SK-N-SH treated with all-trans-retinoic acid at 6 μM for 48 hours (cell line): ENCODE data around the gene USP54.

Experiments used
- ATAC-seq: fragments of 200-7000 bp; cut with Tn5 transposase; 3 replicates; pipeline ENCODE4 v1.9.1; 2020; ENCODE audit warnings: mild to moderate bottlenecking, moderate library complexity
- ARNTL ChIP-seq: fragments of 450-650 bp; formaldehyde crosslinking; IDR thresholded peaks from 2 replicates; pipeline ENCODE4 v1.5.0; 2020; ENCODE audit warnings: low read depth, mild to moderate bottlenecking, moderate library complexity, borderline replicate concordance
- BACH2 ChIP-seq: fragments of 250-450 bp; sonication (Bioruptor Pico); IDR thresholded peaks from 2 replicates; pipeline ENCODE4 v1.9.0; 2021; ENCODE audit warnings: mild to moderate bottlenecking, borderline replicate concordance
- CSDC2 ChIP-seq: fragments of 250-450 bp; sonication (Bioruptor Pico); IDR thresholded peaks from 2 replicates; pipeline ENCODE4 v1.5.0; 2020; ENCODE audit warnings: mild to moderate bottlenecking, moderate library complexity
- ESRRG ChIP-seq: fragments of 250-450 bp; sonication (Bioruptor Pico); IDR thresholded peaks from 2 replicates; pipeline ENCODE4 v1.6.1; 2021; ENCODE audit warnings: mild to moderate bottlenecking
- GLIS3 ChIP-seq: fragments of 250-450 bp; sonication (Bioruptor Pico); IDR thresholded peaks from 2 replicates; pipeline ENCODE4 v1.5.0; 2020; ENCODE audit warnings: mild to moderate bottlenecking, moderate library complexity
- ISL1 ChIP-seq: fragments of 250-450 bp; sonication (Bioruptor Pico); IDR thresholded peaks from 2 replicates; pipeline ENCODE4 v2.1.2; 2022; ENCODE audit warnings: mild to moderate bottlenecking, moderate library complexity
- OSR1 ChIP-seq: fragments of 250-450 bp; sonication (Bioruptor Pico); IDR thresholded peaks from 2 replicates; pipeline ENCODE4 v1.8.0; 2022; ENCODE audit warnings: moderate library complexity, mild to moderate bottlenecking, inconsistent platforms
- PPARA ChIP-seq: fragments of 250-450 bp; sonication (Bioruptor Pico); IDR thresholded peaks from 2 replicates; pipeline ENCODE4 v1.5.0; 2020; ENCODE audit warnings: mild to moderate bottlenecking, borderline replicate concordance
- RARB ChIP-seq: fragments of 250-450 bp; sonication (Bioruptor Pico); IDR thresholded peaks from 2 replicates; pipeline ENCODE4 v1.8.0; 2021; ENCODE audit warnings: mild to moderate bottlenecking, moderate library complexity
- SNAI2 ChIP-seq: fragments of 250-450 bp; sonication (Bioruptor Pico); IDR thresholded peaks from 2 replicates; pipeline ENCODE4 v1.5.0; 2020; ENCODE audit warnings: mild to moderate bottlenecking, moderate library complexity
- TCF4 ChIP-seq: fragments of 250-450 bp; sonication (Bioruptor Pico); IDR thresholded peaks from 2 replicates; pipeline ENCODE4 v1.8.0; 2021; ENCODE audit warnings: mild to moderate bottlenecking, moderate library complexity, borderline replicate concordance
- TOX ChIP-seq: fragments of 250-450 bp; sonication (Bioruptor Pico); IDR thresholded peaks from 2 replicates; pipeline ENCODE4 v1.8.0; 2021; ENCODE audit warnings: mild to moderate bottlenecking, moderate library complexity, borderline replicate concordance
- ZC3H10 ChIP-seq: fragments of 250-450 bp; sonication (Bioruptor Pico); IDR thresholded peaks from 2 replicates; pipeline ENCODE4 v1.5.1; 2021; ENCODE audit warnings: mild to moderate bottlenecking, moderate library complexity
- ZFP3 ChIP-seq: fragments of 250-450 bp; sonication (Bioruptor Pico); IDR thresholded peaks from 2 replicates; pipeline ENCODE4 v1.5.0; 2020; ENCODE audit warnings: mild to moderate bottlenecking, moderate library complexity
- ZFP30 ChIP-seq: fragments of 450-650 bp; formaldehyde crosslinking; IDR thresholded peaks from 2 replicates; pipeline ENCODE4 v1.5.0; 2022; ENCODE audit warnings: mild to moderate bottlenecking, moderate library complexity
- ZNF565 ChIP-seq: fragments of 450-650 bp; formaldehyde crosslinking; conservative IDR thresholded peaks from 2 replicates; pipeline ENCODE4 v1.5.0; 2020; ENCODE audit warnings: low read depth, mild to moderate bottlenecking, moderate library complexity
- ZNF70 ChIP-seq: fragments of 450-650 bp; formaldehyde crosslinking; IDR thresholded peaks from 2 replicates; pipeline ENCODE4 v1.5.0; 2020; ENCODE audit warnings: mild to moderate bottlenecking, moderate library complexity
- ZNF8 ChIP-seq: fragments of 450-650 bp; formaldehyde crosslinking; IDR thresholded peaks from 2 replicates; pipeline ENCODE4 v1.5.0; 2020; ENCODE audit warnings: mild to moderate bottlenecking, moderate library complexity
- TF ChIP-seq, protein P1 (sequence below): fragments of 250-450 bp; sonication (Bioruptor Pico); IDR thresholded peaks from 2 replicates; pipeline ENCODE4 v1.5.0; 2020; ENCODE audit warnings: mild to moderate bottlenecking, moderate library complexity
- TF ChIP-seq, protein P2 (sequence below): fragments of 250-450 bp; sonication (Bioruptor Pico); IDR thresholded peaks from 2 replicates; pipeline ENCODE4 v1.5.1; 2020; ENCODE audit warnings: low read depth, mild to moderate bottlenecking, moderate library complexity
- TF ChIP-seq, protein P3 (sequence below): fragments of 250-450 bp; sonication (Bioruptor Pico); IDR thresholded peaks from 2 replicates; pipeline ENCODE4 v1.5.1; 2021; ENCODE audit warnings: mild to moderate bottlenecking, moderate library complexity
- TF ChIP-seq, protein P4 (sequence below): fragments of 250-450 bp; sonication (Bioruptor Pico); IDR thresholded peaks from 2 replicates; pipeline ENCODE4 v1.8.0; 2020; ENCODE audit warnings: mild to moderate bottlenecking, moderate library complexity, borderline replicate concordance
- TF ChIP-seq, protein P5 (sequence below): fragments of 250-450 bp; sonication (Bioruptor Pico); IDR thresholded peaks from 2 replicates; pipeline ENCODE4 v1.8.0; 2021; ENCODE audit warnings: low read depth, mild to moderate bottlenecking, moderate library complexity, borderline replicate concordance

USP54 gene

DNA sequence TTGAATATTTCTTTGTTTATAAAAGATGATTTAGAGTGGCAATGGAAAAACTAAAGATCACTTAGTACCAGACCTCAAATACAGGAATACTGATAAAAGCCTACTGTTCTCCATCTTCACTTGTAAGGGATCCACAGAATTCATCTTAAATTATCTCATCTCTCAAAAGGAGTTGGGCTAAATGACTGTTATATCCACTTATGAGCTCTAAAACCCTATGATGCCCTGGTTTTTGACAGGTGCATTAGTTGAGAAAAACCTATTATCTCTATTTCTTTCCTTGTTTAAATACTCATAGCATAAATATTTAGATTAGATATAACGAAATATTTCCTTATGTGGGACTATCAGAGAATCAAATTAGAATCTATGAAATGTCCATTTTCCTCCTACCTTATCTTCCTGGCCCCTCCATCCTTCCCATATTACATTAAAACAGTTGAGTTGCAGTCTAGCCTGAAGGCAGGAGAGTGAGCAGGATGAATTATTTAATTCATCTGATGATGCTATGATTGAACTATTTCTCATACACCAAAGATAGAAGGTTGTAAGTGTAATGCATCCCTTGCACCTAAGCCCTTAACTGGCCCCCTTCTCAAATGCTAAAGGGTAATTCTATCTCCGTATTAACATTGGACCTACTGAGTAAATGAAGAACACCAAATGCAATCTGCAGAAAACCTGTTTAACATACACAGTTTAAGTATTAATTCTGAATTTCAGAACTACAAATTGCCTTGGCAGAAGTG is 125.0 kb downstream of the USP54 start:
- no peak for ATAC-seq
- no peak for TF ChIP-seq OSR1 (CRISPR knock-in tag)
- TF ChIP-seq, protein P1, sequence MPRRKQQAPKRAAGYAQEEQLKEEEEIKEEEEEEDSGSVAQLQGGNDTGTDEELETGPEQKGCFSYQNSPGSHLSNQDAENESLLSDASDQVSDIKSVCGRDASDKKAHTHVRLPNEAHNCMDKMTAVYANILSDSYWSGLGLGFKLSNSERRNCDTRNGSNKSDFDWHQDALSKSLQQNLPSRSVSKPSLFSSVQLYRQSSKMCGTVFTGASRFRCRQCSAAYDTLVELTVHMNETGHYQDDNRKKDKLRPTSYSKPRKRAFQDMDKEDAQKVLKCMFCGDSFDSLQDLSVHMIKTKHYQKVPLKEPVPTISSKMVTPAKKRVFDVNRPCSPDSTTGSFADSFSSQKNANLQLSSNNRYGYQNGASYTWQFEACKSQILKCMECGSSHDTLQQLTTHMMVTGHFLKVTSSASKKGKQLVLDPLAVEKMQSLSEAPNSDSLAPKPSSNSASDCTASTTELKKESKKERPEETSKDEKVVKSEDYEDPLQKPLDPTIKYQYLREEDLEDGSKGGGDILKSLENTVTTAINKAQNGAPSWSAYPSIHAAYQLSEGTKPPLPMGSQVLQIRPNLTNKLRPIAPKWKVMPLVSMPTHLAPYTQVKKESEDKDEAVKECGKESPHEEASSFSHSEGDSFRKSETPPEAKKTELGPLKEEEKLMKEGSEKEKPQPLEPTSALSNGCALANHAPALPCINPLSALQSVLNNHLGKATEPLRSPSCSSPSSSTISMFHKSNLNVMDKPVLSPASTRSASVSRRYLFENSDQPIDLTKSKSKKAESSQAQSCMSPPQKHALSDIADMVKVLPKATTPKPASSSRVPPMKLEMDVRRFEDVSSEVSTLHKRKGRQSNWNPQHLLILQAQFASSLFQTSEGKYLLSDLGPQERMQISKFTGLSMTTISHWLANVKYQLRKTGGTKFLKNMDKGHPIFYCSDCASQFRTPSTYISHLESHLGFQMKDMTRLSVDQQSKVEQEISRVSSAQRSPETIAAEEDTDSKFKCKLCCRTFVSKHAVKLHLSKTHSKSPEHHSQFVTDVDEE (CRISPR knock-in tag), result 0 out of 2 replicates have a peak, but pooled peaks have one; percentile 47
- TF ChIP-seq ESRRG (CRISPR knock-in tag), result no peak
- no peak for TF ChIP-seq ZNF565 (CRISPR knock-in tag)
- no peak for TF ChIP-seq ZFP30 (CRISPR knock-in tag)
- TF ChIP-seq CSDC2, result no peak
- TF ChIP-seq SNAI2 (CRISPR knock-in tag), result peak; percentile 73; the same call in 1 of the 2 replicates
- no peak for TF ChIP-seq ARNTL (CRISPR knock-in tag)
- TF ChIP-seq GLIS3 (CRISPR knock-in tag), result 0 out of 2 replicates have a peak, but pooled peaks have one; percentile 47
- TF ChIP-seq BACH2 (CRISPR knock-in tag), result no peak
- TF ChIP-seq PPARA (CRISPR knock-in tag), result no peak
- TF ChIP-seq, protein P2, sequence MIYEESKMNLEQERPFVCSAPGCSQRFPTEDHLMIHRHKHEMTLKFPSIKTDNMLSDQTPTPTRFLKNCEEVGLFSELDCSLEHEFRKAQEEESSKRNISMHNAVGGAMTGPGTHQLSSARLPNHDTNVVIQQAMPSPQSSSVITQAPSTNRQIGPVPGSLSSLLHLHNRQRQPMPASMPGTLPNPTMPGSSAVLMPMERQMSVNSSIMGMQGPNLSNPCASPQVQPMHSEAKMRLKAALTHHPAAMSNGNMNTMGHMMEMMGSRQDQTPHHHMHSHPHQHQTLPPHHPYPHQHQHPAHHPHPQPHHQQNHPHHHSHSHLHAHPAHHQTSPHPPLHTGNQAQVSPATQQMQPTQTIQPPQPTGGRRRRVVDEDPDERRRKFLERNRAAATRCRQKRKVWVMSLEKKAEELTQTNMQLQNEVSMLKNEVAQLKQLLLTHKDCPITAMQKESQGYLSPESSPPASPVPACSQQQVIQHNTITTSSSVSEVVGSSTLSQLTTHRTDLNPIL, result peak; percentile 71; the same call in 1 of the 2 replicates
- TF ChIP-seq, protein P3, sequence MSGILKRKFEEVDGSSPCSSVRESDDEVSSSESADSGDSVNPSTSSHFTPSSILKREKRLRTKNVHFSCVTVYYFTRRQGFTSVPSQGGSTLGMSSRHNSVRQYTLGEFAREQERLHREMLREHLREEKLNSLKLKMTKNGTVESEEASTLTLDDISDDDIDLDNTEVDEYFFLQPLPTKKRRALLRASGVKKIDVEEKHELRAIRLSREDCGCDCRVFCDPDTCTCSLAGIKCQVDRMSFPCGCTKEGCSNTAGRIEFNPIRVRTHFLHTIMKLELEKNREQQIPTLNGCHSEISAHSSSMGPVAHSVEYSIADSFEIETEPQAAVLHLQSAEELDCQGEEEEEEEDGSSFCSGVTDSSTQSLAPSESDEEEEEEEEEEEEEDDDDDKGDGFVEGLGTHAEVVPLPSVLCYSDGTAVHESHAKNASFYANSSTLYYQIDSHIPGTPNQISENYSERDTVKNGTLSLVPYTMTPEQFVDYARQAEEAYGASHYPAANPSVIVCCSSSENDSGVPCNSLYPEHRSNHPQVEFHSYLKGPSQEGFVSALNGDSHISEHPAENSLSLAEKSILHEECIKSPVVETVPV (CRISPR knock-in tag), result no peak; the same call in 1 of the 2 replicates
- TF ChIP-seq ZFP3 (CRISPR knock-in tag), result peak; percentile 62
- no peak for TF ChIP-seq RARB (CRISPR knock-in tag)
- TF ChIP-seq TOX (CRISPR knock-in tag), result no peak
- no peak for TF ChIP-seq ZNF8 (CRISPR knock-in tag)
- TF ChIP-seq ZC3H10 (CRISPR knock-in tag), result no peak
- TF ChIP-seq TCF4 (CRISPR knock-in tag), result peak; percentile 88
- TF ChIP-seq, protein P4, sequence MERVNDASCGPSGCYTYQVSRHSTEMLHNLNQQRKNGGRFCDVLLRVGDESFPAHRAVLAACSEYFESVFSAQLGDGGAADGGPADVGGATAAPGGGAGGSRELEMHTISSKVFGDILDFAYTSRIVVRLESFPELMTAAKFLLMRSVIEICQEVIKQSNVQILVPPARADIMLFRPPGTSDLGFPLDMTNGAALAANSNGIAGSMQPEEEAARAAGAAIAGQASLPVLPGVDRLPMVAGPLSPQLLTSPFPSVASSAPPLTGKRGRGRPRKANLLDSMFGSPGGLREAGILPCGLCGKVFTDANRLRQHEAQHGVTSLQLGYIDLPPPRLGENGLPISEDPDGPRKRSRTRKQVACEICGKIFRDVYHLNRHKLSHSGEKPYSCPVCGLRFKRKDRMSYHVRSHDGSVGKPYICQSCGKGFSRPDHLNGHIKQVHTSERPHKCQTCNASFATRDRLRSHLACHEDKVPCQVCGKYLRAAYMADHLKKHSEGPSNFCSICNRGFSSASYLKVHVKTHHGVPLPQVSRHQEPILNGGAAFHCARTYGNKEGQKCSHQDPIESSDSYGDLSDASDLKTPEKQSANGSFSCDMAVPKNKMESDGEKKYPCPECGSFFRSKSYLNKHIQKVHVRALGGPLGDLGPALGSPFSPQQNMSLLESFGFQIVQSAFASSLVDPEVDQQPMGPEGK (CRISPR knock-in tag), result no peak
- TF ChIP-seq, protein P5, sequence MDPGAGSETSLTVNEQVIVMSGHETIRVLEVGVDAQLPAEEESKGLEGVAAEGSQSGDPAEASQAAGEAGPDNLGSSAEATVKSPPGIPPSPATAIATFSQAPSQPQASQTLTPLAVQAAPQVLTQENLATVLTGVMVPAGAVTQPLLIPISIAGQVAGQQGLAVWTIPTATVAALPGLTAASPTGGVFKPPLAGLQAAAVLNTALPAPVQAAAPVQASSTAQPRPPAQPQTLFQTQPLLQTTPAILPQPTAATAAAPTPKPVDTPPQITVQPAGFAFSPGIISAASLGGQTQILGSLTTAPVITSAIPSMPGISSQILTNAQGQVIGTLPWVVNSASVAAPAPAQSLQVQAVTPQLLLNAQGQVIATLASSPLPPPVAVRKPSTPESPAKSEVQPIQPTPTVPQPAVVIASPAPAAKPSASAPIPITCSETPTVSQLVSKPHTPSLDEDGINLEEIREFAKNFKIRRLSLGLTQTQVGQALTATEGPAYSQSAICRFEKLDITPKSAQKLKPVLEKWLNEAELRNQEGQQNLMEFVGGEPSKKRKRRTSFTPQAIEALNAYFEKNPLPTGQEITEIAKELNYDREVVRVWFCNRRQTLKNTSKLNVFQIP (CRISPR knock-in tag), result peak; percentile 60; the same call in 1 of the 2 replicates
- no peak for TF ChIP-seq ZNF70 (CRISPR knock-in tag)
- peak; percentile 94 for TF ChIP-seq ISL1 (CRISPR knock-in tag)
- TF ChIP-seq, all 23 proteins: peak for 8

DNA sequence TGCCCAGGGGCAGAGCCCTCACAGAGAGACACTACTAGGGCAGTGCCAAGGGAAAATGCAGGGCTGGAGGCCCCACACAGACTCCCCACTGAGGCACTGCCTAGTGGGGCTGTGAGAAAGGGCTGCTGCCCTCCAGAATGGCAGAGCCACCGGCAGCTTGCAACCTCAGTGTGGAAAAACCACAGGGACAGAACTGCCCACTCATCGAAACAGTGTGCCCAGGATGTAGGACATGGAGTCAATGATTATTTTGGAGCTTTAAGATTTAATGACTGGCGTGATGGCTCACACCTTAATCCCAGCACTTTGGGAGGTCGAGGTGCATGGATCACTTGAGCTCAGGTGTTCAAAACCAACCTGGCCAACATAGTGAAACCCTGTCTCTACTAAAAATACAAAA is 130.2 kb downstream of the USP54 start:
- ATAC-seq, result no peak
- TF ChIP-seq, protein P5 (CRISPR knock-in tag), result no peak
- TF ChIP-seq TCF4 (CRISPR knock-in tag), result no peak
- TF ChIP-seq, protein P2, result no peak
- no peak for TF ChIP-seq ZNF70 (CRISPR knock-in tag)
- TF ChIP-seq RARB (CRISPR knock-in tag), result no peak
- no peak for TF ChIP-seq SNAI2 (CRISPR knock-in tag)
- no peak for TF ChIP-seq GLIS3 (CRISPR knock-in tag)
- TF ChIP-seq ZC3H10 (CRISPR knock-in tag), result no peak
- no peak for TF ChIP-seq ESRRG (CRISPR knock-in tag)
- TF ChIP-seq PPARA (CRISPR knock-in tag), result no peak
- no peak for TF ChIP-seq TOX (CRISPR knock-in tag)
- TF ChIP-seq OSR1 (CRISPR knock-in tag), result no peak
- no peak for TF ChIP-seq ZFP30 (CRISPR knock-in tag)
- TF ChIP-seq ZFP3 (CRISPR knock-in tag), result no peak
- no peak for TF ChIP-seq ARNTL (CRISPR knock-in tag)
- TF ChIP-seq, protein P3 (CRISPR knock-in tag), result no peak
- TF ChIP-seq ISL1 (CRISPR knock-in tag), result no peak
- TF ChIP-seq, all 23 proteins: peak for 0
